Ascending aorta (tissue), 2 donors: Measurements from ENCODE around the gene SLC6A3. TPM values are rescaled to one million over a fixed set of nuclear protein-coding genes. Genes with fewer than 3 reads are reported as not detected.
A peak's percentile ranks its signal among the peaks of the same experiment; 100 is the strongest.

Experiments
- DNase-seq, 2 donors: peaks; one replicate each; pipeline ENCODE4 v3.0.0-alpha.2; 2019; ENCODE audit warnings: low spot score in 2 of 2
- H3K27ac ChIP-seq, 2 donors: fragments of 200-600 bp; sonication (generic); one replicate each; pipeline ENCODE4 v1.5.1; 2016 to 2017; ENCODE audit warnings: mild to moderate bottlenecking in 1 of 2
- H3K27me3 ChIP-seq: fragments of 200-600 bp; sonication (generic); one replicate; pipeline ENCODE4 v1.5.1; 2017
- H3K36me3 ChIP-seq, 2 donors: fragments of 200-600 bp; sonication (generic); one replicate each; pipeline ENCODE4 v1.5.1; 2016
- H3K4me1 ChIP-seq, 2 donors: fragments of 200-600 bp; sonication (generic); one replicate each; pipeline ENCODE4 v1.5.1; 2016 to 2017; ENCODE audit warnings: mild to moderate bottlenecking in 1 of 2
- H3K4me3 ChIP-seq, 2 donors: fragments of 200-600 bp; sonication (generic); one replicate each; pipeline ENCODE4 v1.5.1; 2016 to 2017; ENCODE audit warnings: mild to moderate bottlenecking in 1 of 2
- H3K9me3 ChIP-seq, 2 donors: fragments of 200-600 bp; sonication (generic); one replicate each; pipeline ENCODE4 v1.5.1; 2016
- intact Hi-C: fragments of 100-400 bp; cut with DNase I; formaldehyde crosslinking; loops from one replicate; pipeline ENCODE4 v1.15.1; 2023
- total RNA-seq: library from RNA; depleted of rRNA; stranded (reverse); fragments of >200 nt; gene quantifications from one replicate; pipeline ENCODE4 v1.1.0, GENCODE V29; 2016
- TF ChIP-seq, protein P1 (sequence below), 3 experiments: fragments of 200-600 bp in 2 of 3; fragments of 450-650 bp in 1 of 3; sonication (generic) in 2 of 3; IDR thresholded peaks; one replicate each; pipeline ENCODE4 v1.5.1; 2016 to 2019; ENCODE audit warnings: antibody characterized with exemption in 3 of 3, mild to moderate bottlenecking in 1 of 3, moderate library complexity in 1 of 3

SLC6A3 gene
- total RNA-seq, 1 donor from 2014 or later: not detected

- H3K4me3 ChIP-seq: no peak overlapping the region
- H3K36me3 ChIP-seq: no peaks in the 10 kb centered on the region
- DNase-seq: no peak
- H3K9me3 ChIP-seq: no peaks in the 10 kb centered on the region
- intact Hi-C loops: no loop called here
- no peak overlapping the region for H3K27ac ChIP-seq
- TF ChIP-seq, protein P1, sequence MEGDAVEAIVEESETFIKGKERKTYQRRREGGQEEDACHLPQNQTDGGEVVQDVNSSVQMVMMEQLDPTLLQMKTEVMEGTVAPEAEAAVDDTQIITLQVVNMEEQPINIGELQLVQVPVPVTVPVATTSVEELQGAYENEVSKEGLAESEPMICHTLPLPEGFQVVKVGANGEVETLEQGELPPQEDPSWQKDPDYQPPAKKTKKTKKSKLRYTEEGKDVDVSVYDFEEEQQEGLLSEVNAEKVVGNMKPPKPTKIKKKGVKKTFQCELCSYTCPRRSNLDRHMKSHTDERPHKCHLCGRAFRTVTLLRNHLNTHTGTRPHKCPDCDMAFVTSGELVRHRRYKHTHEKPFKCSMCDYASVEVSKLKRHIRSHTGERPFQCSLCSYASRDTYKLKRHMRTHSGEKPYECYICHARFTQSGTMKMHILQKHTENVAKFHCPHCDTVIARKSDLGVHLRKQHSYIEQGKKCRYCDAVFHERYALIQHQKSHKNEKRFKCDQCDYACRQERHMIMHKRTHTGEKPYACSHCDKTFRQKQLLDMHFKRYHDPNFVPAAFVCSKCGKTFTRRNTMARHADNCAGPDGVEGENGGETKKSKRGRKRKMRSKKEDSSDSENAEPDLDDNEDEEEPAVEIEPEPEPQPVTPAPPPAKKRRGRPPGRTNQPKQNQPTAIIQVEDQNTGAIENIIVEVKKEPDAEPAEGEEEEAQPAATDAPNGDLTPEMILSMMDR (IDR thresholded peaks at IDR 0.05): no peak
- H3K27me3 ChIP-seq: peaks cover 12% of the 10 kb centered on the region
- peaks cover 0 to 2% of the 10 kb centered on the region in 2 donors for H3K4me1 ChIP-seq
Measured at GRCh38 chr5:1447671-1448361, 2.6 kb upstream of the SLC6A3 start.

DNA sequence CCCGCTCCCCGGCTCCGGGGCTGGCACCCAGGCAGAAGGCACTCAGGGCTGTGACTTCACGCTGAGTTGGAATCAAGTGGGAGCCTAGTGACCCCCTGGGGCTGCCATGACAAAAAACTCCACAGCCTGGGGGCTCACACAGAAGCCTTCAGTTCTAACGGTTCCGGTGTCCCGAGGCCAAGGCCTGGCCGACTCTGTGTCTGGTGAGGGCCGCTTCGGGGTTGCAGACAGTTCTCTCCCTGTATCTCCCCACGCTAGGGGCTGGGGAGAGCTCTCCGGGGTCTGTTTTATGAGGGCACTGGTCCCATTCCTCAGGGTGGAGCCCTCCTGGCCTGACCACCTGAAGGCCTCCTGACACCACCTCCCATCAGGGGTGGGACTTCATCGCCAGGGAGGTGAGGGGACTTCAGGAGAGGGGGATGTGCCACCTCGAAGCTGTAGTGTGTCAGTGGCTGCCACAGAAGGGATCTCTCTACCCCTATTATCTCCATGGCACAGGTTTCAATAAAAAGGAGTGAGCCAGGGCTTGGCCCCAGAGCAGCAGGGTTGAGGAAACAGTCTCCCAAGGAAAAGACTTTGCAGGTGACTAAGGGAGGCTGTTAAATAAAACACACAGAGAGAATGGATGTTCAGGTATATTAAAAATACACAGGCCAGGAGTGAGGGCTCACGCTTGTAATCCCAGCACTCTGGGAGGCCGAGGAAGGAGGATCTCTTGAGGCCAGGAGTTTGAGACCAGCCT lies 1.5 kb upstream of the SLC6A3 start:
- Histone ChIP-seq H3K27ac (no peak overlapping the region), H3K4me1 (peaks cover 0 to 2% of the 10 kb centered on the region in 2 donors), H3K9me3 (no peaks in the 10 kb centered on the region), H3K27me3 (peaks cover 12% of the 10 kb centered on the region), H3K4me3 (no peak overlapping the region), H3K36me3 (no peaks in the 10 kb centered on the region)
- DNase-seq: peak in 1 of 2 donors; percentile 57
- TF ChIP-seq, protein P1 (IDR thresholded peaks at IDR 0.05): no peak
- intact Hi-C loops: no loop called here

DNA sequence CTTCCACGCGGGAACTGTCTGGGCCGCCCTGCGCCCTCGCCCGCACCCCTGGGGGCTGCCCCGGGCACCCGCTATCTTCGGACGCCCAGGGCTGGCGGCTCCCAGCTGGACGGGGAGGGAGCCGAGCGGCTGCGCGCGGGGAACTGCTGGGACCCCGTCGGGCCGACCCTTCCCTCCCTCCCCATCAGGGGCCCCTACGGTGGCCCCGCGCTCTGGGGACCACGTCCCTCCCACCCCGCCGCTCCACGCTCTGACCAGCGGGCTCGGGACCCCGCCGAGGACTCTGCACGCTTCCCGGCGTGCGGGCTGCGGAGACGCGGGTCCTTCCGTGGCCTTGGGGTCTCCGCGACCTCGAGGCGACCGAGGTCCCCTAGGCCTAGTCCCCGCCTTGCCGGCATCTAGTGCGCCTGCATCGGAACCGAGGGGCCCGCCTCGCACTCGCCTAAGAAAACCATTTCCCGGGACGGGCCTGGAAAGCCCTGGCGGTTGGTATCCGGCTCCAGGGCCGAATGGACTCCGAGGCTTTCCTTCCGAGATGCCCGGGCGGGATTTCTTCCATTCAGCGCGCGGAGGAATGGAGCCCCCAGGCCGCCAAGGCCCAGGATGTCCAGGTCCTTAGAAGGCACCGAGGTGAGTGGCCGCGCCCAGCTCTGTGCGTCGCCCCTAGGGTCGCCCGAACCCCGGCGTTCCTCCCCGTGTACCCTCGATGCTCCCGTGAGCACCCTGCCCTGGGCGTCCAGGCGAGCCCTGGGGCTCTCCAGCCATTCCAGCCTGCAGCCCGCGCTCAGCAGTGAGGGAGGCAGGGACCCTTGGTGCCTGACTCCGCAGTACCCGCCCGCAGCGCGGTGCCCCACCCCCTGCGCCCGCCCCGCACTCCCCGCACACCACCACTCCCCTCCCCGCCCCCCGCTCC lies 705 bp upstream of the SLC6A3 start:
- H3K27me3 ChIP-seq: peaks cover 12% of the 10 kb centered on the region
- no peak for DNase-seq

GRCh38 chr5:1444361-1445189 lies 665 bp downstream of the SLC6A3 start:
- intact Hi-C loops: no loop called here
- peaks cover 12% of the 10 kb centered on the region for H3K27me3 ChIP-seq
- no peak for DNase-seq

More for the DNA sequence above, 705 bp upstream of the SLC6A3 start:
- H3K4me3 ChIP-seq: peak overlapping the region in 1 of 2 donors; percentile 41
- H3K4me1 ChIP-seq: peaks cover 0 to 2% of the 10 kb centered on the region in 2 donors
- TF ChIP-seq, protein P1 (IDR thresholded peaks at IDR 0.05): no peak
- no peaks in the 10 kb centered on the region for H3K9me3 ChIP-seq
- no peak overlapping the region for H3K27ac ChIP-seq
- intact Hi-C loops: no loop called here
- no peaks in the 10 kb centered on the region for H3K36me3 ChIP-seq

More at GRCh38 chr5:1444361-1445189, 665 bp downstream of the SLC6A3 start:
- Histone ChIP-seq H3K27ac (no peak overlapping the region), H3K36me3 (no peaks in the 10 kb centered on the region), H3K4me3 (peak overlapping the region in 1 of 2 donors; percentile 16), H3K4me1 (peaks cover 0 to 2% of the 10 kb centered on the region in 2 donors), H3K9me3 (no peaks in the 10 kb centered on the region)
- TF ChIP-seq, protein P1 (IDR thresholded peaks at IDR 0.05): no peak
